Trophoblast cell (in vitro differentiated cells and primary cell): ENCODE data around the gene RNF121.
"Not testable (repeated sequence)": the region's sequence is repeated elsewhere in the genome, so short reads cannot be mapped to it uniquely, and the experiment has no call there.

Experiments used
- DNase-seq, 2 donors: peaks; one replicate each; pipeline ENCODE4 v3.0.0-alpha.2; 2016
- H2AFZ ChIP-seq: 2 replicates; pipeline ENCODE4 v1.6.1; 2013; ENCODE audit warnings: low read length, moderate library complexity, mild to moderate bottlenecking; ENCODE audit not compliant: insufficient read depth, poor library complexity
- H2AK5ac ChIP-seq: 2 replicates; pipeline ENCODE4 v1.6.1; 2013; ENCODE audit warnings: mild to moderate bottlenecking, low read length
- H2BK120ac ChIP-seq: 2 replicates; pipeline ENCODE4 v1.6.1; 2013; ENCODE audit warnings: low read length, mild to moderate bottlenecking, moderate library complexity; ENCODE audit not compliant: insufficient read depth, poor library complexity
- H2BK12ac ChIP-seq: 2 replicates; pipeline ENCODE4 v1.6.1; 2013; ENCODE audit warnings: mild to moderate bottlenecking, low read length, moderate library complexity
- H2BK5ac ChIP-seq: 2 replicates; pipeline ENCODE4 v1.6.1; 2013; ENCODE audit warnings: low read length, low read depth, moderate library complexity, mild to moderate bottlenecking; ENCODE audit not compliant: poor library complexity
- H3K14ac ChIP-seq: 2 replicates; pipeline ENCODE4 v1.6.1; 2013; ENCODE audit warnings: mild to moderate bottlenecking, low read length
- H3K18ac ChIP-seq: 2 replicates; pipeline ENCODE4 v1.6.1; 2013; ENCODE audit warnings: mild to moderate bottlenecking, low read length
- H3K23ac ChIP-seq: 2 replicates; pipeline ENCODE4 v1.6.1; 2013; ENCODE audit warnings: low read length
- H3K27ac ChIP-seq: 2 replicates; pipeline ENCODE4 v1.5.1; 2013; ENCODE audit warnings: low read depth, mild to moderate bottlenecking, inconsistent platforms, low read length, moderate library complexity
- H3K27me3 ChIP-seq: 2 replicates; pipeline ENCODE4 v1.6.1; 2013; ENCODE audit warnings: inconsistent platforms, mild to moderate bottlenecking, low read length, moderate library complexity; ENCODE audit not compliant: insufficient read depth
- H3K36me3 ChIP-seq, 2 experiments: 1 replicate in 1 of 2; 2 replicates in 1 of 2; pipeline ENCODE4 v1.6.1; 2013; ENCODE audit warnings: low read length in 2 of 2, mild to moderate bottlenecking in 2 of 2, moderate library complexity in 1 of 2; ENCODE audit not compliant: insufficient read depth in 2 of 2, control insufficient read depth in 1 of 2
- H3K4ac ChIP-seq: 2 replicates; pipeline ENCODE4 v1.6.1; 2013; ENCODE audit warnings: low read depth, mild to moderate bottlenecking, low read length, moderate library complexity
- H3K4me1 ChIP-seq, 2 experiments: 1 replicate in 1 of 2; 2 replicates in 1 of 2; pipeline ENCODE4 v1.6.1; 2013; ENCODE audit warnings: low read length in 2 of 2, mild to moderate bottlenecking in 2 of 2, moderate library complexity in 1 of 2; ENCODE audit not compliant: insufficient read depth in 2 of 2, control insufficient read depth in 1 of 2
- H3K4me2 ChIP-seq: 2 replicates; pipeline ENCODE4 v1.6.1; 2013; ENCODE audit warnings: inconsistent platforms, mild to moderate bottlenecking, low read length, moderate library complexity
- H3K4me3 ChIP-seq: 2 replicates; pipeline ENCODE4 v1.5.1; 2013; ENCODE audit warnings: mild to moderate bottlenecking, low read depth, low read length, inconsistent platforms
- H3K79me1 ChIP-seq: one replicate; pipeline ENCODE4 v1.6.1; 2013; ENCODE audit warnings: low read length
- H3K79me2 ChIP-seq: 2 replicates; pipeline ENCODE4 v1.6.1; 2013; ENCODE audit warnings: low read length, mild to moderate bottlenecking; ENCODE audit not compliant: control insufficient read depth, insufficient read depth, poor library complexity
- H3K9ac ChIP-seq: 2 replicates; pipeline ENCODE4 v1.6.1; 2013; ENCODE audit warnings: mild to moderate bottlenecking, low read length
- H3K9me3 ChIP-seq: 2 replicates; pipeline ENCODE4 v1.6.1; 2013; ENCODE audit warnings: low read depth, mild to moderate bottlenecking, control low read depth, inconsistent platforms, low read length; ENCODE audit not compliant: insufficient read depth
- H4K12ac ChIP-seq: 2 replicates; pipeline ENCODE4 v1.6.1; 2013; ENCODE audit warnings: low read depth, mild to moderate bottlenecking, low read length, moderate library complexity
- H4K8ac ChIP-seq: 2 replicates; pipeline ENCODE4 v1.6.1; 2013; ENCODE audit warnings: low read depth, mild to moderate bottlenecking, low read length, moderate library complexity
- H4K91ac ChIP-seq: one replicate; pipeline ENCODE4 v1.6.1; 2013; ENCODE audit warnings: low read depth, mild to moderate bottlenecking, low read length, moderate library complexity
- WGBS: extraction: QIAGEN DNeasy Blood & Tissue Kit; methylation state at CpG from one replicate; pipeline ENCODE4 v1.1.7; 2013; ENCODE audit warnings: missing lambda C conversion rate; ENCODE audit not compliant: insufficient read length, insufficient coverage; ENCODE audit errors: extremely low coverage; 5-methylcytosine and 5-hydroxymethylcytosine counted together

The RNF121 gene

GRCh38 chr11:71895961-71896360, 32.9 kb upstream of the RNF121 start:
- Histone ChIP-seq H3K18ac (no peak overlapping the region), H2BK12ac (no peak overlapping the region), H3K4ac (no peak overlapping the region), H3K27me3 (no peaks in the 10 kb centered on the region), H3K4me1 (no peaks in the 10 kb centered on the region), H3K14ac (no peak overlapping the region), H3K36me3 (no peaks in the 10 kb centered on the region), H3K23ac (no peak overlapping the region), H3K9me3 (peaks cover 4% of the 10 kb centered on the region), H3K27ac (no peak overlapping the region), H3K4me2 (no peak overlapping the region), H2BK5ac (no peak overlapping the region), H3K9ac (no peak overlapping the region), H4K91ac (no peak overlapping the region), H3K79me1 (no peaks in the 10 kb centered on the region), H3K4me3 (no peak overlapping the region), H2AFZ (no peak overlapping the region), H2AK5ac (no peak overlapping the region), H4K12ac (no peak overlapping the region), H3K79me2 (no peaks in the 10 kb centered on the region), H4K8ac (no peak overlapping the region), H2BK120ac (no peak overlapping the region)
- no CpG with 5 or more reads among the region's 12 CpGs for WGBS
- no peak for DNase-seq

GRCh38 chr11:71901137-71901536, 27.7 kb upstream of the RNF121 start:
- H3K79me2 ChIP-seq, H3K4me2 ChIP-seq, H2BK120ac ChIP-seq, H3K27ac ChIP-seq, H2AFZ ChIP-seq, H3K9me3 ChIP-seq, H3K4me3 ChIP-seq, H4K12ac ChIP-seq, H2BK12ac ChIP-seq, H3K27me3 ChIP-seq, H3K36me3 ChIP-seq, DNase-seq, H2AK5ac ChIP-seq, H3K18ac ChIP-seq, H3K4me1 ChIP-seq, H3K14ac ChIP-seq, H4K91ac ChIP-seq, H3K23ac ChIP-seq, H3K4ac ChIP-seq, H3K9ac ChIP-seq, H4K8ac ChIP-seq, H2BK5ac ChIP-seq, H3K79me1 ChIP-seq: not testable (repeated sequence)
- no CpG with 5 or more reads among the region's 14 CpGs for WGBS

- H3K9ac ChIP-seq = no peak overlapping the region
- H3K4me2 ChIP-seq = no peak overlapping the region
- no peaks in the 10 kb centered on the region for H3K79me1 ChIP-seq
- H2BK120ac ChIP-seq = no peak overlapping the region
- no peak overlapping the region for H3K18ac ChIP-seq
- no peak for DNase-seq
- no CpG with 5 or more reads among the region's 9 CpGs for WGBS
- H3K23ac ChIP-seq = no peak overlapping the region
- H2AFZ ChIP-seq = no peak overlapping the region
- H2BK5ac ChIP-seq = no peak overlapping the region
- no peak overlapping the region for H3K27ac ChIP-seq
- no peak overlapping the region for H3K14ac ChIP-seq
- no peak overlapping the region for H3K4ac ChIP-seq
- H3K4me1 ChIP-seq = peaks cover 13 to 14% of the 10 kb centered on the region in 2 experiments
- H3K36me3 ChIP-seq = peaks cover 2 to 3% of the 10 kb centered on the region in 2 experiments
- H3K9me3 ChIP-seq = no peaks in the 10 kb centered on the region
- no peak overlapping the region for H4K8ac ChIP-seq
- H4K12ac ChIP-seq = no peak overlapping the region
- H4K91ac ChIP-seq = no peak overlapping the region
- H3K79me2 ChIP-seq = no peaks in the 10 kb centered on the region
- H3K27me3 ChIP-seq = no peaks in the 10 kb centered on the region
- no peak overlapping the region for H3K4me3 ChIP-seq
- H2AK5ac ChIP-seq = no peak overlapping the region
- H2BK12ac ChIP-seq = no peak overlapping the region
Observed at GRCh38 chr11:71908218-71908617, 20.6 kb upstream of the RNF121 start.

GRCh38 chr11:71910775-71911174, 18.1 kb upstream of the RNF121 start:
- H3K79me2 ChIP-seq, H3K27ac ChIP-seq, H3K36me3 ChIP-seq, H3K4me2 ChIP-seq, H3K4me3 ChIP-seq, H2AK5ac ChIP-seq, H3K9me3 ChIP-seq, H3K14ac ChIP-seq, H2BK5ac ChIP-seq, H4K91ac ChIP-seq, H3K4ac ChIP-seq, H3K23ac ChIP-seq, H3K27me3 ChIP-seq, H2BK120ac ChIP-seq, H3K9ac ChIP-seq, H2AFZ ChIP-seq, H2BK12ac ChIP-seq, H3K79me1 ChIP-seq, H4K12ac ChIP-seq, H4K8ac ChIP-seq: not testable (repeated sequence)
- H3K4me1 ChIP-seq = peaks cover 13 to 14% of the 10 kb centered on the region in 2 experiments
- peak overlapping the region; percentile 40 for H3K18ac ChIP-seq
- DNase-seq = peak; percentile 55 to 78
- whole genome bisulfite sequencing = no CpG with 5 or more reads among the region's 5 CpGs
